Measurements from ENCODE around the gene CACTIN. TPM values are rescaled to one million over a fixed set of nuclear protein-coding genes. Genes with fewer than 3 reads are reported as not detected.

Gene CACTIN
- total RNA-seq, 3 donors from 2014 or later, result 21.8 to 30.5 (median 27.5) TPM

DNA sequence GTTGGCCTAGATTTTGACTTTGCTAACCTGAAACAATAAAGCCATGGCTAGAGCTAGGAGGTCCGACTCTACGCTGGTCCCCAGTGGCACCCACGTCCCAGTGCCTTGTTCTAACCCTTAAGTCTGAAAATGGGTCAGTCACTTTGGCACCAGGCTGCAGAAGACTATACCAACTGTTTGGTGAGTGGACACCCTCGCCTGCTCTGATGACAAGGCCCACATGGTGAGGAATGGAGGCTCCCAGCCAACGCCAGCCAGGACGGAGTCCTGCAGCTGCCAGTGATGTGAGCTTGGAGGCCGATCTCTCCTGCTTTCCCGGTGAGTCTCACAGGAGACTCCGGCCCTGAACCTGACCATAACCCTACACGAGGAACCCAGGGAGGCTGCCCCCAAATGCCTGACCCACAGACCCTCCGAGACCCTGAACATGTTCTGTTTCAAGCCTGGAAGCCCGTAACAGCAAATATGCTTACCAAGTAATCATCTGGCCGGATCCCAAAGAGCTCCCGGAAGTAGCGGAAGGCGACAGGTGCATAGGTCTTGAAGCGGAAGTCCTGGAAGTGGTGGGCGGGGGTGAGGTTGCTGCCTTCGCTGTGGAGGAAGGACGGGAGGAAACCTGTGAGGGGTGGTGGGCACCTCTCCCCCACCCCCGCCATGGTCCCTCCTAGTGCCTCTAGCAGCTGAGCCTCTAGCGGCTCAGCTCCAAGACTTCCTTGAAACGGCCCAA lies 34.1 kb upstream of the CACTIN start:
- H3K36me3 ChIP-seq, result peaks cover 7% of the 10 kb centered on the region
- TF ChIP-seq POLR2A (IDR thresholded peaks at IDR 0.05), result no peak
- no peak for TF ChIP-seq POLR2AphosphoS5 (IDR thresholded peaks at IDR 0.05)
- no peak for TF ChIP-seq CTCF (IDR thresholded peaks at IDR 0.05)
- intact Hi-C loops (cut with DNase I; ENCODE audit: low total_unique reads), result no loop called here
- no peaks in the 10 kb centered on the region for H3K4me1 ChIP-seq
- H3K27ac ChIP-seq, result no peak overlapping the region
- no peaks in the 10 kb centered on the region for H3K9me3 ChIP-seq
- no peaks in the 10 kb centered on the region for H3K27me3 ChIP-seq
- DNase-seq (ENCODE audit: low spot score in 2 of 2), result no peak
- H3K4me3 ChIP-seq, result no peak overlapping the region

GRCh38 chr19:3659746-3660112 lies 33.1 kb upstream of the CACTIN start:
- intact Hi-C loops (cut with DNase I; ENCODE audit: low total_unique reads), result loop anchor here (10.0 kb wide), 1 partner anchor 645 kb away; the partner anchor contains the start of genes FSD1 and TMIGD2
- no peak for TF ChIP-seq POLR2AphosphoS5 (IDR thresholded peaks at IDR 0.05)
- TF ChIP-seq POLR2A (IDR thresholded peaks at IDR 0.05), result no peak
- no peak for TF ChIP-seq CTCF (IDR thresholded peaks at IDR 0.05)
- Histone ChIP-seq H3K4me3 (no peak overlapping the region), H3K27ac (no peak overlapping the region), H3K9me3 (no peaks in the 10 kb centered on the region), H3K36me3 (peaks cover 7% of the 10 kb centered on the region), H3K27me3 (no peaks in the 10 kb centered on the region), H3K4me1 (no peaks in the 10 kb centered on the region)
- no peak for DNase-seq (ENCODE audit: low spot score in 2 of 2)

- Histone ChIP-seq H3K4me3 (no peak overlapping the region), H3K4me1 (no peaks in the 10 kb centered on the region), H3K36me3 (peaks cover 7% of the 10 kb centered on the region), H3K9me3 (no peaks in the 10 kb centered on the region), H3K27me3 (no peaks in the 10 kb centered on the region), H3K27ac (no peak overlapping the region)
- no peak for DNase-seq (ENCODE audit: low spot score in 2 of 2)
- TF ChIP-seq POLR2AphosphoS5 (IDR thresholded peaks at IDR 0.05) (no peak), POLR2A (IDR thresholded peaks at IDR 0.05) (no peak), CTCF (IDR thresholded peaks at IDR 0.05) (no peak)
- intact Hi-C loops (cut with DNase I; ENCODE audit: low total_unique reads), result loop anchor here (10.0 kb wide), 1 partner anchor 646 kb away; the partner anchor contains the start of genes FSD1 and TMIGD2
Measured at GRCh38 chr19:3658870-3659745, 32.5 kb upstream of the CACTIN start.

DNA sequence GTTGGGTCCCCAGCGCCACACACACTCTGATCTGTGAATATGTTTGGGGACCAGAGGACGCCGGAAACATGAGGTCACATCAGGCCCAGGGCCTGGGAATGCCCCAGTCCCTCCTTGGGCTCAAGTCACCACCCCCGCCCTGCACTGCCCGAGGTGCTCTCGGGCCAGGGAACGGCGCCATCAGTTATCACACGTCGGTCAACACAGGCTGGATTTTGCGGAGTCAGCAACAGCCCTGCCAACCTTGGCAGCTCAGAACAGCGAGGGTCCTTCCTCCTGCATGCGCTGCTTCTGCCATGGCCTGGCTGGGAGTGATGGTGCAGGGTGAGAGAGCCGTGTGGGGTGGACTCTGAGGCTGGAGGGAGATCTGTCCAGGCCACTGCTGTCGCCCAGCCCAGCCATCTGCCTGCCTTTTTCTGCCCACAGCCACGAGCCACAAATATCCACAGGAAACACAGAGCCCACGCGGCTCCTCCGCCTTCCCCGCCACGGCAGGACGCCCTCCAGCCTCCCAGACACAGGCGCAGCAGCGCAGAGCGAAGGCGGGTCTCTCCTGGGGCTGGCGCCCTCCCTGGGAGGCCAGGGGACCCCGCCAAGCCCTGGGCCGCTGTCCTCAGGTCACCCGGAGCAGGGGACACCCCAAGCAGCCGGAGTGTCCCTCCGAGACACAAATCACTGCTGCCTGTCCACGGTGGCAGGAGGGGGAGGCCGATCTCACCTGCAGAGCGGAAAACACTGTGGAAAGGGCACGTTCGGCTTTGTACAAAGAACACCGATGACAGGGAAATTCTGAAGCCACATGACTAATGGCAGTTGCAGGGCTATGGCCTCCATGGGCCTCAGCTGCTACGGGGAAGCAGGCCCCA lies 31.6 kb upstream of the CACTIN start:
- Histone ChIP-seq H3K4me3 (no peak overlapping the region), H3K27ac (no peak overlapping the region), H3K9me3 (no peaks in the 10 kb centered on the region), H3K4me1 (no peaks in the 10 kb centered on the region), H3K27me3 (no peaks in the 10 kb centered on the region), H3K36me3 (peaks cover 7% of the 10 kb centered on the region)
- DNase-seq (ENCODE audit: low spot score in 2 of 2), result peak in 1 of 2 donors; percentile 73
- no peak for TF ChIP-seq POLR2A (IDR thresholded peaks at IDR 0.05)
- TF ChIP-seq CTCF (IDR thresholded peaks at IDR 0.05), result no peak
- TF ChIP-seq POLR2AphosphoS5 (IDR thresholded peaks at IDR 0.05), result no peak
- intact Hi-C loops (cut with DNase I; ENCODE audit: low total_unique reads), result loop anchor here (10.0 kb wide), 1 partner anchor 647 kb away; the partner anchor contains the start of genes FSD1 and TMIGD2
